ENCODE data around the gene TEAD4.
"Not testable (repeated sequence)": the region's sequence is repeated elsewhere in the genome, so short reads cannot be mapped to it uniquely, and the experiment has no call there.

DNA sequence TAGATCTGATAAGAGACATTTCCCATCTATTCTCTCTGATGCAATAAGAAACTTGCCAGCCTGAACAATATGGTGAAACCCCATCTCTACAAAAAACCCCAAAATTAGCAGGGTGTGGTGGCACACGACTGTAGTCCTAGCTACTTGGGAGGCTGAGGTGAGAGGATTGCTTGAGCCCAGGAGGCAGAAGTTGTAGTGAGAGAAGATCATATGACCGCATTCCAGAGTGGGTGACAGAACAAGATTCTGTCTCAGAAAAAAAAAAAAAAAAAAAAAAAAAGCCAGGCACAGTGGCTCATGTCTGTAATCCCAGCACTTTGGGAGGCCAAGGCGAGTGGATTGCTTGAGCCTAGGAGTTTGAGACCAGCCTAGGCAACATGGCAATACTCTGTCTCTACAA lies 106.6 kb downstream of the TEAD4 start:
- TF ChIP-seq EZH2 (IDR thresholded peaks at IDR 0.05); POLR2AphosphoS5 (IDR thresholded peaks at IDR 0.05; ENCODE audit: borderline replicate concordance, low read depth, low read length): not testable (repeated sequence)

Data from SK-N-MC (cell line).